ENCODE data around the gene PCDH1.

The PCDH1 gene

GRCh38 chr5:141869514-141869913 lies 8.7 kb downstream of the PCDH1 start:
- no peak overlapping the region for H3K27ac ChIP-seq
- no peak for TF ChIP-seq ZFX (IDR thresholded peaks at IDR 0.05)
- no peak for TF ChIP-seq CTCF (conservative IDR thresholded peaks at IDR 0.05)

- no peak overlapping the region for H3K27ac ChIP-seq
- TF ChIP-seq ZFX (IDR thresholded peaks at IDR 0.05) (no peak), CTCF (conservative IDR thresholded peaks at IDR 0.05) (no peak)
Observed at GRCh38 chr5:141869040-141869439, 9.2 kb downstream of the PCDH1 start.

GRCh38 chr5:141868541-141868940 lies 9.7 kb downstream of the PCDH1 start:
- TF ChIP-seq CTCF (conservative IDR thresholded peaks at IDR 0.05): no peak
- no peak for TF ChIP-seq ZFX (IDR thresholded peaks at IDR 0.05)
- H3K27ac ChIP-seq: no peak overlapping the region

GRCh38 chr5:141867651-141868050 lies 10.6 kb downstream of the PCDH1 start:
- TF ChIP-seq ZFX (IDR thresholded peaks at IDR 0.05) (no peak), CTCF (conservative IDR thresholded peaks at IDR 0.05) (no peak)
- peak overlapping the region; percentile 65; the same call in 1 of the 2 replicates for H3K27ac ChIP-seq

- TF ChIP-seq ZFX (IDR thresholded peaks at IDR 0.05) (no peak), CTCF (conservative IDR thresholded peaks at IDR 0.05) (no peak)
- H3K27ac ChIP-seq: peak overlapping the region; percentile 65
Observed at GRCh38 chr5:141867139-141867538, 11.1 kb downstream of the PCDH1 start.

- TF ChIP-seq ZFX (IDR thresholded peaks at IDR 0.05): no peak; the same call in 1 of the 2 replicates
- TF ChIP-seq CTCF (conservative IDR thresholded peaks at IDR 0.05): no peak
- H3K27ac ChIP-seq: peak overlapping the region; percentile 65
Observed at GRCh38 chr5:141866096-141866495, 12.1 kb downstream of the PCDH1 start.

- TF ChIP-seq ZFX (IDR thresholded peaks at IDR 0.05) (no peak), CTCF (conservative IDR thresholded peaks at IDR 0.05) (no peak)
- peak overlapping the region; percentile 65 for H3K27ac ChIP-seq
Observed at GRCh38 chr5:141865406-141865805, 12.8 kb downstream of the PCDH1 start.

All from C4-2B (cell line).